Body of pancreas (tissue), 4 donors: ENCODE results near the gene GRIA3. TPM values are rescaled to one million over a fixed set of nuclear protein-coding genes. Genes with fewer than 3 reads are reported as not detected.

Source experiments
- ATAC-seq: fragments of 150-250 bp; one replicate; pipeline ENCODE4 v1.9.1; 2016
- DNase-seq, 4 donors: peaks; one replicate each; pipeline ENCODE4 v3.0.0-alpha.2; 2019
- H3K27ac ChIP-seq, 4 donors: fragments of 200-600 bp; sonication (generic); 1 replicate in 3 of 4; 2 replicates in 1 of 4; pipeline versions ENCODE4 v1.5.1 to v1.6.1; 2016 to 2019; ENCODE audit warnings: mild to moderate bottlenecking in 1 of 4, mixed read lengths in 1 of 4, moderate library complexity in 1 of 4
- H3K27me3 ChIP-seq, 2 donors: fragments of 200-600 bp; sonication (generic); one replicate each; pipeline ENCODE4 v1.6.0; 2016; ENCODE audit warnings: mild to moderate bottlenecking in 1 of 2
- H3K36me3 ChIP-seq, 2 donors: fragments of 200-600 bp; sonication (generic); replicated peaks in 1 of 2; 2 replicates each; pipeline ENCODE4 v1.5.1; 2016; ENCODE audit warnings: low read depth in 2 of 2; ENCODE audit not compliant: insufficient read depth in 1 of 2
- H3K4me1 ChIP-seq: fragments of 200-600 bp; sonication (generic); one replicate; pipeline ENCODE4 v1.6.0; 2016
- H3K4me3 ChIP-seq, 2 donors: fragments of 200-600 bp; sonication (generic); 1 replicate in 1 of 2; 2 replicates in 1 of 2; pipeline ENCODE4 v1.5.1; 2016 to 2019
- H3K9me3 ChIP-seq, 3 donors: fragments of 200-600 bp; sonication (generic); 1 replicate in 2 of 3; 2 replicates in 1 of 3; pipeline ENCODE4 v1.5.1; 2016
- POLR2A ChIP-seq, 3 donors: fragments of 450-650 bp; IDR thresholded peaks; one replicate each; pipeline ENCODE4 v1.6.1; 2016; ENCODE audit warnings: antibody characterized with exemption in 3 of 3, mild to moderate bottlenecking in 2 of 3
- WGBS, 2 donors: methylation state at CpG; one replicate each; pipeline ENCODE4 v1.1.5; 2017; 5-methylcytosine and 5-hydroxymethylcytosine counted together
- intact Hi-C: fragments of 100-400 bp; cut with DNase I; formaldehyde crosslinking; loops from one replicate; pipeline ENCODE4 v1.15.1; 2023
- total RNA-seq, 2 donors: library from RNA; depleted of rRNA; stranded (reverse); fragments of >200 nt; gene quantifications; one replicate each; pipeline ENCODE4 v1.1.0, GENCODE V29; 2016
- TF ChIP-seq, protein P1 (sequence below), 7 experiments: fragments of 450-650 bp in 4 of 7; fragments of 200-600 bp in 3 of 7; sonication (generic) in 3 of 7; IDR thresholded peaks; one replicate each; pipeline ENCODE4 v1.5.1; 2016 to 2019; ENCODE audit warnings: antibody characterized with exemption in 7 of 7

Gene GRIA3
- total RNA-seq, 2 donors from 2014 or later, result 0.52 to 0.99 TPM

DNA sequence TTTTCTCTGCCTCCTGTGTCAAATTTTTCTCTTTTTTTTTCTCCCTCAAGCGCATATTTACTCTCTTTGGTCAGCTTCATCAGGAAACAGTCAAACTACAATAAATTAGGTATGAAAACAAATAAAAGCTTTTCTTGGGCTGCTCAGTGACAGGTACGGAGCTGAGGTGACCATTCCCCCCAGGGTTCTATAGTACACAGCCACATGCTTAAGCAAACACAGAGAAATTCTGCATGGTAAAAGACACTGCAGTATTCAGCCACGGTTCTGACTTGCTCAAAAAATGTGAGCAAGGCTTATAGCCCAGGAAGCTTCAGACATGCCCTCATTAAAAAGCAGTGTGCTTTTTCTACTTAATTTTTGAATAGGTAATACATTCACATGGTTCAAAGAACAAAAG, 138.5 kb downstream of the GRIA3 start:
- DNase-seq, result no peak
- H3K36me3 ChIP-seq, result no peaks in the 10 kb centered on the region
- ATAC-seq, result no peak
- H3K27me3 ChIP-seq, result no peaks in the 10 kb centered on the region
- 35 to 41% methylated on average over 2 to 3 of the region's 3 CpGs for WGBS, 2 donors
- no peaks in the 10 kb centered on the region for H3K4me1 ChIP-seq
- H3K27ac ChIP-seq, result no peak overlapping the region
- no peaks in the 10 kb centered on the region for H3K9me3 ChIP-seq
- intact Hi-C loops, result no loop called here
- no peak overlapping the region for H3K4me3 ChIP-seq
- TF ChIP-seq POLR2A (IDR thresholded peaks at IDR 0.05), result no peak
- TF ChIP-seq, protein P1, sequence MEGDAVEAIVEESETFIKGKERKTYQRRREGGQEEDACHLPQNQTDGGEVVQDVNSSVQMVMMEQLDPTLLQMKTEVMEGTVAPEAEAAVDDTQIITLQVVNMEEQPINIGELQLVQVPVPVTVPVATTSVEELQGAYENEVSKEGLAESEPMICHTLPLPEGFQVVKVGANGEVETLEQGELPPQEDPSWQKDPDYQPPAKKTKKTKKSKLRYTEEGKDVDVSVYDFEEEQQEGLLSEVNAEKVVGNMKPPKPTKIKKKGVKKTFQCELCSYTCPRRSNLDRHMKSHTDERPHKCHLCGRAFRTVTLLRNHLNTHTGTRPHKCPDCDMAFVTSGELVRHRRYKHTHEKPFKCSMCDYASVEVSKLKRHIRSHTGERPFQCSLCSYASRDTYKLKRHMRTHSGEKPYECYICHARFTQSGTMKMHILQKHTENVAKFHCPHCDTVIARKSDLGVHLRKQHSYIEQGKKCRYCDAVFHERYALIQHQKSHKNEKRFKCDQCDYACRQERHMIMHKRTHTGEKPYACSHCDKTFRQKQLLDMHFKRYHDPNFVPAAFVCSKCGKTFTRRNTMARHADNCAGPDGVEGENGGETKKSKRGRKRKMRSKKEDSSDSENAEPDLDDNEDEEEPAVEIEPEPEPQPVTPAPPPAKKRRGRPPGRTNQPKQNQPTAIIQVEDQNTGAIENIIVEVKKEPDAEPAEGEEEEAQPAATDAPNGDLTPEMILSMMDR (IDR thresholded peaks at IDR 0.05), result no peak

DNA sequence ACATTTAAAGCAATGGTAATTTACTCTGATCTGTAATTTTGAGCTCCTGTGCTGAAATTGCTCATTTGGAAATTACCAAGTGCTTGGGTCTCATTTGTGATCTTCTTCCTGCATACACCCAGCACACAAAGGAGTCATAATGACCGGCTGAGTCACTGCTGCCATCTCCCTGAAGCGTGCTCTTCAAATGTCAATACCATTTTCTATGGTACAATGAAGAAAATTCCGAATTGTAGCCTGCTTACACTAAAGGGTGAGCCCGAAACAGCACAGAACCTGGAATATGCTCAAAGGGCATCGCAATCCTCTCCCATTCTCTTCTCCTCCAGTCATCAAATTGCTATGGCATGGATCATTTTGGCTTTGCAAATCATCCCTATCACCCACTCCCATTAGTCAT, 140.5 kb downstream of the GRIA3 start:
- Histone ChIP-seq H3K27me3 (no peaks in the 10 kb centered on the region), H3K9me3 (no peaks in the 10 kb centered on the region), H3K4me1 (no peaks in the 10 kb centered on the region), H3K36me3 (no peaks in the 10 kb centered on the region), H3K27ac (no peak overlapping the region), H3K4me3 (no peak overlapping the region)
- intact Hi-C loops, result no loop called here
- 90 to 93% methylated on average over 5 of the region's 5 CpGs for WGBS, 2 donors
- no peak for TF ChIP-seq POLR2A (IDR thresholded peaks at IDR 0.05)
- TF ChIP-seq, protein P1 (IDR thresholded peaks at IDR 0.05), result no peak
- ATAC-seq (no peak), DNase-seq (no peak)

DNA sequence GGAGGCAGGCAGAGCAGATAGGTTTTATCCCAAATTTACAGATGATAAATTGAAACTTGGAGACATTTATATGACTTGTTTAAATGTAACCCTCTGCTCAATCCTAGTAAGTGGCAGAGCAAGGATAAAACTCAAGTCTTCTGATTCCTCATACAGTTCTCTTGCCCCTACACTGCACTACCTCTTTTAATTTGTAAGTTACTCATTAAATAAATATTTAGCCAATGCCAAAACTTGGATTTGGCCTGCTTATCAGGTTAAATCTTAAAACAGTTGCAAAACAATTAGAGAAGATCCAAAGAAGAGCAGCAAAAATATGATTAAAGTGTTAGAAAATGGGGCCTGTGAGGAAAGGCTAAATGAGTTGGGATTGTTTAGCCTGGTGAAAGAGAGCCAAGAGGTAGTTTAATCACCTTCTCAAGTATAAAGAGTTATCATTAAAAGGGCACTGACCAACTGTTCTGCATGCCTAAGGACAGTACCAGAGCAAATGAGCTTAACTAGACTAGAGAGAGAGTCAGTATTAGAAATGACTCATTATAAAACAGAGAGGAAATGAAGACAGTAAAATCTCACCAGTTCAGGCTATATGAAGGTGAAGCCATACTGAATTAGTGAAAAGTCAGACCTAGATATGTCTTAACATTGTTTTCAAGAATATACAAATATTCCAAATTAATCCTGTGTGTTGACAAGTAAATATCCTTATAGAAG, 146.3 kb downstream of the GRIA3 start:
- no peak for TF ChIP-seq POLR2A (IDR thresholded peaks at IDR 0.05)
- TF ChIP-seq, protein P1 (IDR thresholded peaks at IDR 0.05), result no peak
- Histone ChIP-seq H3K27ac (no peak overlapping the region), H3K27me3 (no peaks in the 10 kb centered on the region), H3K36me3 (no peaks in the 10 kb centered on the region), H3K4me3 (no peak overlapping the region), H3K4me1 (peaks cover 5% of the 10 kb centered on the region), H3K9me3 (no peaks in the 10 kb centered on the region)
- ATAC-seq (no peak), DNase-seq (no peak)
- intact Hi-C loops, result no loop called here

DNA sequence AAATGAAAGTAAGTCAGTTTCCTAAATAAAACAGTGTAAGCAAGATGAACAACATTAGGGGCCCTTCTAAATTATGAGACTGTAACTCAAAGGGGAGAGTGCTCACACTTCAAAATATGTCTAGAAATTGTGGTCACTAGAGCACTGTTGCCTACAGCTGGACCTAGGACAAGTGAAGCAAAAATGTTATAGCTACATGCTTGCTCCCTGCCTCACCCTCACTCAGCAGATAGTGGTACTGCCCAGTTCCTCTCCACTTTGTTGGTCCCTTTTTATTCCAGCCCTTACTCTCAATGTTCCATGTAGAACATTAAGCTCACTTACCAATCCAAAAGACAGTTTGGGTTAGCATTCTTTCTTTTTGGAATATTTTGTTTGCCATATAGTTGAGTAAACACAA, 147.3 kb downstream of the GRIA3 start:
- no peak for DNase-seq
- intact Hi-C loops, result no loop called here
- Histone ChIP-seq H3K4me1 (peaks cover 5% of the 10 kb centered on the region), H3K27me3 (no peaks in the 10 kb centered on the region), H3K27ac (no peak overlapping the region), H3K4me3 (no peak overlapping the region), H3K36me3 (no peaks in the 10 kb centered on the region), H3K9me3 (no peaks in the 10 kb centered on the region)
- no peak for TF ChIP-seq POLR2A (IDR thresholded peaks at IDR 0.05)
- TF ChIP-seq, protein P1 (IDR thresholded peaks at IDR 0.05), result no peak
- no peak for ATAC-seq

DNA sequence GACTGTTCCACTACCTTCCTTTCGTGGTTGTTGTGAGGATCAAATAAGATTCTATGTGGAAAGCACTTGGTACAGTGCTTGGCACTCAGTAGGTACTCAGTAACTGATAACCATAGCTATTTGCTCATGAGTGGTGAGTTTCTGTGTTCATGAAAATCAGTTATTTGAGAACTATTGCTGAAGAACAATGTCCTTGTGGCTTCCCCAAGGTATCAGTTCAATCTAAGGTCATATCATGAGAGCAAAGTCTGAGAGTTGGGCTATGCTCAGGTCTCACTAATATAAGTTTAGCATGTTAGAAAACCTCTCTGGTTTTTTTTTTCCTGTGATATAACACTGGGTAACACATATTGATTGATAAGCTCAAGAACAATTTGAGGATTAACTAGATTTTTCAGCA, 147.8 kb downstream of the GRIA3 start:
- intact Hi-C loops, result no loop called here
- 35 to 50% methylated on average over 1 of the region's 1 CpG for WGBS, 2 donors
- Histone ChIP-seq H3K27ac (no peak overlapping the region), H3K36me3 (no peaks in the 10 kb centered on the region), H3K4me1 (peaks cover 5% of the 10 kb centered on the region), H3K9me3 (no peaks in the 10 kb centered on the region), H3K27me3 (no peaks in the 10 kb centered on the region), H3K4me3 (no peak overlapping the region)
- DNase-seq, result no peak
- TF ChIP-seq, protein P1 (IDR thresholded peaks at IDR 0.05), result no peak
- no peak for TF ChIP-seq POLR2A (IDR thresholded peaks at IDR 0.05)
- no peak for ATAC-seq
